DOHH2 (cell line): Measurements from ENCODE around the gene CST1.
"Not testable (repeated sequence)": the region's sequence is repeated elsewhere in the genome, so short reads cannot be mapped to it uniquely, and the experiment has no call there.

Experiments used
- H3F3A ChIP-seq: fragments of 200-600 bp; sonication (generic), shearing (Covaris generic); 2 replicates; pipeline ENCODE4 v1.6.0; 2016; ENCODE audit warnings: antibody characterized with exemption, mild to moderate bottlenecking; ENCODE audit not compliant: control insufficient read depth, insufficient read depth
- H3K27ac ChIP-seq: fragments of 200-600 bp; sonication (generic); 2 replicates; pipeline ENCODE4 v1.5.1; 2014; ENCODE audit warnings: low read depth, mild to moderate bottlenecking, low read length, moderate library complexity
- H3K27me3 ChIP-seq: fragments of 200-600 bp; sonication (generic); 2 replicates; pipeline ENCODE4 v1.6.1; 2014; ENCODE audit warnings: mild to moderate bottlenecking, low read length, mixed read lengths; ENCODE audit not compliant: control insufficient read depth
- H3K36me3 ChIP-seq: fragments of 200-600 bp; sonication (generic); 2 replicates; pipeline ENCODE4 v1.6.1; 2014; ENCODE audit warnings: mild to moderate bottlenecking, low read length, moderate library complexity, mixed read lengths; ENCODE audit not compliant: control insufficient read depth
- H3K4me1 ChIP-seq: fragments of 200-600 bp; sonication (generic); 2 replicates; pipeline ENCODE4 v1.6.1; 2014; ENCODE audit warnings: mild to moderate bottlenecking, low read length, mixed read lengths; ENCODE audit not compliant: control insufficient read depth
- H3K4me2 ChIP-seq: fragments of 200-600 bp; sonication (generic); 2 replicates; pipeline ENCODE4 v1.6.0; 2014; ENCODE audit warnings: mild to moderate bottlenecking, low read length, moderate library complexity
- H3K4me3 ChIP-seq: fragments of 200-600 bp; sonication (generic); 2 replicates; pipeline ENCODE4 v1.5.1; 2014; ENCODE audit warnings: mild to moderate bottlenecking, low read length, mixed read lengths
- H3K79me2 ChIP-seq: fragments of 200-600 bp; sonication (generic); 2 replicates; pipeline ENCODE4 v1.6.1; 2014; ENCODE audit warnings: mild to moderate bottlenecking, low read length, mixed read lengths; ENCODE audit not compliant: control insufficient read depth
- H3K9me2 ChIP-seq: fragments of 200-600 bp; sonication (generic); replicated peaks from 2 replicates; pipeline ENCODE4 v1.6.1; 2014; ENCODE audit warnings: mild to moderate bottlenecking, low read length, mixed read lengths; ENCODE audit not compliant: control insufficient read depth
- H3K9me3 ChIP-seq: fragments of 200-600 bp; sonication (generic); 2 replicates; pipeline ENCODE4 v1.6.1; 2014; ENCODE audit warnings: antibody characterized with exemption, low read length, mixed read lengths; ENCODE audit not compliant: control insufficient read depth, insufficient read depth
- H4K20me1 ChIP-seq: fragments of 200-600 bp; sonication (generic); 2 replicates; pipeline ENCODE4 v1.6.0; 2014; ENCODE audit warnings: low read depth, mild to moderate bottlenecking, antibody characterized with exemption, low read length, moderate library complexity; ENCODE audit not compliant: control insufficient read depth, insufficient read depth
- EZH2phosphoT487 ChIP-seq: fragments of 200-600 bp; sonication (generic); IDR thresholded peaks from 2 replicates; pipeline ENCODE4 v1.6.1; 2017; ENCODE audit warnings: borderline replicate concordance, mild to moderate bottlenecking, antibody characterized with exemption, low read length, moderate library complexity, mixed read lengths
- TF ChIP-seq, protein P1 (sequence below): fragments of 200-600 bp; sonication (generic); IDR thresholded peaks from one replicate; pipeline ENCODE4 v1.5.1; 2014; ENCODE audit warnings: antibody characterized with exemption, mild to moderate bottlenecking, low read depth, low read length; ENCODE audit not compliant: poor library complexity, severe bottlenecking

CST1 gene

DNA sequence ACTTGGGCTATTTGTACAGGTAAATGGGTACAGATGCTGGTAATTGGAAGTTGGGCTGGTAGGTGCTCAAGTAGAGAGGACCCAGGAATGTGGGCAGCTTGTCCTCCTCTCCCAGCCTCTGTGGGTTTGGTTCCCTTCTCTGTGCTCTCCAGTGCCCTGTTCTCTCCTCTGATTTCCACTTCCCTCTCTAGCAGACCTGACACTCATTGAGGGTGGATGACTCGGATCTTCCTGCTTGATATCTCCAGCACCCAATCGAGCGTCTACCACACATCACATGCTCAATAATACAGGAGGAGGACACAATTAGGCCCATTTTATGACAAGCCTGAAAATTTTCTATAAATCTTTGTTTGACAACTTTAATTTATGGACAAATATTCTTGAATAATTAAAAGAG, 23.7 kb downstream of the CST1 start:
- no peaks in the 10 kb centered on the region for H3K9me2 ChIP-seq
- H3K4me2 ChIP-seq, result no peak overlapping the region
- no peak overlapping the region for H3K4me3 ChIP-seq
- H3K9me3 ChIP-seq, result no peaks in the 10 kb centered on the region
- no peaks in the 10 kb centered on the region for H3K27me3 ChIP-seq
- no peaks in the 10 kb centered on the region for H3K36me3 ChIP-seq
- no peaks in the 10 kb centered on the region for H3K79me2 ChIP-seq
- H3K4me1 ChIP-seq, result no peaks in the 10 kb centered on the region
- H3F3A ChIP-seq, result no peaks in the 10 kb centered on the region
- TF ChIP-seq EZH2phosphoT487, result no peak
- TF ChIP-seq, protein P1, sequence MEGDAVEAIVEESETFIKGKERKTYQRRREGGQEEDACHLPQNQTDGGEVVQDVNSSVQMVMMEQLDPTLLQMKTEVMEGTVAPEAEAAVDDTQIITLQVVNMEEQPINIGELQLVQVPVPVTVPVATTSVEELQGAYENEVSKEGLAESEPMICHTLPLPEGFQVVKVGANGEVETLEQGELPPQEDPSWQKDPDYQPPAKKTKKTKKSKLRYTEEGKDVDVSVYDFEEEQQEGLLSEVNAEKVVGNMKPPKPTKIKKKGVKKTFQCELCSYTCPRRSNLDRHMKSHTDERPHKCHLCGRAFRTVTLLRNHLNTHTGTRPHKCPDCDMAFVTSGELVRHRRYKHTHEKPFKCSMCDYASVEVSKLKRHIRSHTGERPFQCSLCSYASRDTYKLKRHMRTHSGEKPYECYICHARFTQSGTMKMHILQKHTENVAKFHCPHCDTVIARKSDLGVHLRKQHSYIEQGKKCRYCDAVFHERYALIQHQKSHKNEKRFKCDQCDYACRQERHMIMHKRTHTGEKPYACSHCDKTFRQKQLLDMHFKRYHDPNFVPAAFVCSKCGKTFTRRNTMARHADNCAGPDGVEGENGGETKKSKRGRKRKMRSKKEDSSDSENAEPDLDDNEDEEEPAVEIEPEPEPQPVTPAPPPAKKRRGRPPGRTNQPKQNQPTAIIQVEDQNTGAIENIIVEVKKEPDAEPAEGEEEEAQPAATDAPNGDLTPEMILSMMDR, result no peak
- H4K20me1 ChIP-seq, result no peaks in the 10 kb centered on the region
- H3K27ac ChIP-seq, result no peak overlapping the region

DNA sequence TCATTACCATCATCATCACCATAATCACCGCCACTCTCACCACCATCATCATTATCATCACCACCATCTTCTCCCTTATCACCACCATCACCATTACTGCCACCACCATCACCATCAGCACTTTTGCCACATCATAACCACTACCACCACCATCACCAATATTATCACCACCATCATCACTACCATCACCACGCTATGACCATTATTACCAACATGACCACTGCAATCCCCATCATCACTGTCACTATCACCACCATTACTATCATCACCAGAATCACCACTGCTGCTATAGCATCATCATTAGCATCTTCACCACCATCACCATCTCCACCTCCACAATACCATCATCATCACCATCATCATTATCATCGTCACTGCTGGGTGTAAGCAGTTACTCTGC, 25.6 kb downstream of the CST1 start:
- Histone ChIP-seq H3F3A (no peaks in the 10 kb centered on the region), H3K27ac (no peak overlapping the region), H3K4me2 (no peak overlapping the region), H3K36me3 (no peaks in the 10 kb centered on the region), H3K79me2 (no peaks in the 10 kb centered on the region), H3K4me1 (no peaks in the 10 kb centered on the region), H3K27me3 (no peaks in the 10 kb centered on the region), H3K9me2 (no peaks in the 10 kb centered on the region), H4K20me1 (no peaks in the 10 kb centered on the region), H3K9me3 (no peaks in the 10 kb centered on the region), H3K4me3 (no peak overlapping the region)
- TF ChIP-seq EZH2phosphoT487, result no peak
- TF ChIP-seq, protein P1, result no peak

DNA sequence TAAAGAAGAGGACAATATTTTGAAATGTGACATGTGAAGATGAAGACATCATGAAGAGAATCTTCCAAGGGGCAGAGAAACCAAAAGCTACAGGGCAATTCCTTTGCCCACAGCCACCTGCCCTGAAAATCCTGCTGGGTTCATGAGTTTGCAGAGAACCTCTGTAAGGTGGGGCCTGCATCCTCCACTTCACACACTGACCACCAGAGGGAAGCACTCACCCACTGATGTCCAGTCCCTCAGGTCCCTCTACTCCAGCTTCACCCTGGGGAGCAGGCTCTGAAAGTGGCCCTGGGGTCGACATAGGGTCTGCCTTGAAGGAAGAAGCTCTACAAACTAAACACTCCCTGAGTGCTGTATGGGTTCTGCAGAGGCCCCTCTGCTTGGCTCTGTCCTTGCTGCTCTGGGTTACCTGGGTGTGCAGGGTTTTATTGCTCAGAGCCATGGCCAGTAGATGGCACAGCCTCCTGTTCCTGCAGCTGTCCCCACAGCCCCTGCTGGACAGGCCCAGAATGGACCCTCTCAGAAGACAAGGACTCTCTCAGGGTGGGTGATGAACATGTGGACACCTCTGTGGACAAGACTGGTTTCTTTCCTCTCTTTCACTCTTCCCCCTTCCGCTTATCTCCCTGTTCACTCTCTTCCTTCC, 27.0 kb downstream of the CST1 start:
- not testable (repeated sequence) for H3K36me3 ChIP-seq

DNA sequence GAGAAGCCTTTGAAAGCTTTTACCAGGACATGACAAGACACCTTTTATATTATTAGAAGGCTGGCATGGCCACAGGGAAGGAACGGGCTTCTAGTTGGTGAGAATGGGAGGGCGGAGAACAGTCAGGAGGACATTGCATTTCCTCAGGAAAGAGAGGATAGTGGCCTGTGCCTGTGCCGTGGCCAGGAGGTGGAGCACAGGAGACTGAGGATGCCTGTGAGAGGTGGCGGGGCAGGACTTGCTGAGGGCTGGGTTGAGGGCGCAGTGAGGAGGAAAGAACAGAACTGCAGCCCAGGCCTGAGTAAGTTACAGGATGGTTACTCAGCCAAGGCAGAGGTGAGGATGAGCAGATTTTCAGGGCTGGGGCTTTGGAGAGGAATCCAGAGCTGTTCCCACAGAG, 27.9 kb downstream of the CST1 start:
- H3K9me2 ChIP-seq, H3K27ac ChIP-seq: not testable (repeated sequence)

More for the DNA sequence above, 27.0 kb downstream of the CST1 start:
- not testable (repeated sequence) for H3K4me2 ChIP-seq, H3K9me2 ChIP-seq, H3K27ac ChIP-seq, H3K4me3 ChIP-seq, H3K9me3 ChIP-seq, H3K79me2 ChIP-seq, H3K27me3 ChIP-seq, H4K20me1 ChIP-seq, H3K4me1 ChIP-seq, H3F3A ChIP-seq
- TF ChIP-seq, protein P1, result peak; percentile 47

More for the DNA sequence above, 27.9 kb downstream of the CST1 start:
- not testable (repeated sequence) for H4K20me1 ChIP-seq, H3K4me1 ChIP-seq, H3K79me2 ChIP-seq, H3K9me3 ChIP-seq, H3K4me2 ChIP-seq, H3F3A ChIP-seq, H3K4me3 ChIP-seq, H3K36me3 ChIP-seq, H3K27me3 ChIP-seq
